T-helper 1 cell treated with Interleukin-12 subunit alpha and Interleukin-12 subunit beta and Interleukin-4 antibody, amounts not matched to agents 30 μg/mL and 1 μg/mL, for 36 hours (primary cell): ENCODE results near the gene MTPN.

ENCODE experiments used
- H3K27ac Mint-ChIP-seq: one replicate; pipeline ENCODE4 v1.8.0; 2021; ENCODE audit warnings: mild to moderate bottlenecking, mixed read lengths
- H3K27me3 Mint-ChIP-seq: one replicate; pipeline ENCODE4 v1.8.0; 2021; ENCODE audit warnings: low read depth, mixed read lengths
- H3K36me3 Mint-ChIP-seq: one replicate; pipeline ENCODE4 v1.8.0; 2021; ENCODE audit warnings: low read depth, mixed read lengths
- H3K4me1 Mint-ChIP-seq: one replicate; pipeline ENCODE4 v1.8.0; 2021; ENCODE audit warnings: low read depth, mixed read lengths
- H3K4me3 Mint-ChIP-seq: one replicate; pipeline ENCODE4 v1.8.0; 2021; ENCODE audit warnings: mild to moderate bottlenecking, moderate library complexity, mixed read lengths
- H3K9me3 Mint-ChIP-seq: one replicate; pipeline ENCODE4 v1.8.0; 2021; ENCODE audit warnings: mixed read lengths

The MTPN gene

DNA sequence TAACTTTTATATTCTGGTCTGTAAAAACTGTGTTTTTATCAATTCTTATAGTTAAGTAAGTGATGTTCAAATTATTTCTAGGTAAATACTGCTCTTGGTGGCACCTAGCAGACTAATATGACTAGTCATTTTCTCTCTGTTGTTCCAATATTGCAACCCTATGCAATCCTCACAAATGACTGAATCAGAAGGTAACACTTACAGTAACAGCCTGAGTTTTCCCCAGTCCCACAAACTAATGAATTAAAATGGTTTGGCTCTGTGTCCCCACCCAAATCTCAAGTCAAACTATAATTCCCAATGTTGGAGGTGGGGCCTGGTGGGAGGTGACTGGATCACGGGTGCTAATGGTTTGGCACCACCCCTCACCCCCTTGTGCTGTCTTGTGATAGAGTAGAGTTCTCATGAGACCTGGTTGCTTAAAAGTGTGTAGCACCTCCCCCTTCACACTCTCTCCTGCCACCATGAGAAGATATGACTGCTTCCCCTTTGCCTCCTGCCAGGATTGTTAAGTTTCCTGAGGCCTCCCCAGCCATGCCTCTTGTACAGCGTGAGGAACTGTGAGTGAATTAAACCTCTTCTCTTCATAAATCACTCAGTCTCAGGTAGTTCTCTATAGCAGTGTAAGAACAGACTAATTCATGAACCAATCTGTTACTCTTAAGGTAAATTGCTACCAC, 43.5 kb downstream of the MTPN start:
- Mint-ChIP-seq H3K4me3 (no peak overlapping the region), H3K4me1 (peaks cover 25% of the 10 kb centered on the region), H3K27ac (peak overlapping the region; percentile 2), H3K27me3 (no peaks in the 10 kb centered on the region), H3K9me3 (no peaks in the 10 kb centered on the region), H3K36me3 (peaks cover 7% of the 10 kb centered on the region)

DNA sequence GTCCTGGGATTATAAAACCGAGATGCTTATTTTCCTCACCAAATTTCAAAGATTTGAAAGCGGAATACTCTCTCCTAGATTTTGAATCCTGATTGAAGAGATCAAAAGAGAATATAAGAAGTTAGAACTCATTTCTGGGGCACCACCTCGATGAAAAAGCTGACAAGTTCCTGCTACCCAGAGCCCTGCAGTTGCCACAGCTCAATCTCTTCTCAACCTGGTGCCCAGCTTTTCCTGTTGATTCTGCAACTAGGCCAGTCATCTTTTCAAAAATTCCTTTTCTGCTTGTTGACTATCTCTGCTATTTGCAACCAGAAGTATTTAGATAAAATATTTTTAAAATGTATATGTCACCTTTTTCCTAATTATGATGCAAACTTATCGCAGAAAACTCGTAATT, 45.0 kb downstream of the MTPN start:
- no peaks in the 10 kb centered on the region for H3K9me3 Mint-ChIP-seq
- no peak overlapping the region for H3K4me3 Mint-ChIP-seq
- peaks cover 15% of the 10 kb centered on the region for H3K36me3 Mint-ChIP-seq
- H3K27me3 Mint-ChIP-seq = no peaks in the 10 kb centered on the region
- H3K27ac Mint-ChIP-seq = no peak overlapping the region
- peaks cover 25% of the 10 kb centered on the region for H3K4me1 Mint-ChIP-seq

DNA sequence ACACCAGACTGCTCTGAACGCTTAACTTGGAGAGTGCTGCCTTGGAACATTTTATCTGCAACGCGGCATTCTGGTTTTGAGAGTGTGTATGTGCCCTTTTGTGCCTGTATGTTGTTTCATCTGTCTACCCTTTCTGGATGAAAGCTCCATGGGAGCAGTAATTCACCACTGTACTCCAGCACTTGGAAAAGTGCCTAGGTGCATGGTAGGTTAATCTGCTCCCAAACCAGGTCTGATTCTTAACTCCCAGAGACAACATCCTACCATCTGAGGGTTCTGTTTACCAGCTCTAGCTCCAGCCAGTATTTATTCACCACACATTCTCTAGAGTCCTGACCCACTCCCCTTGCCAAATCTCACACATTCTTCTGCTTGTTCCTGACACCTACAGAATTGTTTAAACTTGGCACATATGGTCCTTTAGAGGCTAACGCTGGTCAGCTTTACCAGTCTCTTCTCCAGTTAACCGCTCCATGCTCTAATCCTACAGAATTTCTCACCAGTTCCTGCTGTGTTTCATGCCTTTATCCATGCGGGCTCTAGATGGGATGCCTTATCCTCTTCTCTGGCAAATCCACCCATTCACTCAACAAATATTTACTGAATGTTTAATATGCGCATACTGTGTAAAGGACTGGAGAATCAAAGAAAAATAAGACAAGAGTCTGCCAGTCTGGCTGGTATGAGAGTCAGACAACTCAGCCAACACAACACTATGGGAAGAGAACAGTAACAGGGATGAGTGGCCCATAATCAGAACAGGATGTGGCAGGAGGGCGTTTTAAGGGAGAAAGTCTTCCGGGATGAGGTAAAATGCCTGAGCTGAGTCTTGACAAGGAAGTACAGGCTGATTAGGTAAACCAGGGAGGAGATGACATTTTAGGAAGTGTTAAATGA, 46.3 kb downstream of the MTPN start:
- H3K4me3 Mint-ChIP-seq = no peak overlapping the region
- H3K27ac Mint-ChIP-seq = no peak overlapping the region
- H3K36me3 Mint-ChIP-seq = peaks cover 20% of the 10 kb centered on the region
- no peaks in the 10 kb centered on the region for H3K27me3 Mint-ChIP-seq
- H3K9me3 Mint-ChIP-seq = no peaks in the 10 kb centered on the region
- H3K4me1 Mint-ChIP-seq = peaks cover 25% of the 10 kb centered on the region

DNA sequence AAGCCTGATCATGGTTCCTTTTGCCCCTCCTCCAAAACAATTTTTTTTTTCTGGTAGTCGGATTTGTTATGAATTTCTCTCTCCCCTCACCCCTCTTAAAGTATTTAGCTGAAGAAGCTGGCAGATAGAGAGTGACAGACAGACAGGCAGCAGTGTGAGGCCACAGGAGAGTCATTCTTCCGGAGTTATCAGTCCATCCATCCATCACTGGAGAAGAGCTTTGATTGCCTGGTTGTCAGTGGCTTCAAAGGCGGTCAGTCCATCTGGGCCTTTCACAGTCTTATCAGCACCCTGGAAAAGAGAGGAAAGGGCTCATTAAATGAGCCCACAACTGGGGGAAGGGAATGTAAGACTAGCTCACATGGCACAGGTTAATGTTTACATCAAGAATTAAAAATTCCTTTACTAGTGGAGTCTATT, 47.4 kb downstream of the MTPN start:
- H3K27me3 Mint-ChIP-seq = no peaks in the 10 kb centered on the region
- H3K9me3 Mint-ChIP-seq = no peaks in the 10 kb centered on the region
- peaks cover 22% of the 10 kb centered on the region for H3K4me1 Mint-ChIP-seq
- H3K27ac Mint-ChIP-seq = no peak overlapping the region
- H3K4me3 Mint-ChIP-seq = no peak overlapping the region
- H3K36me3 Mint-ChIP-seq = peaks cover 20% of the 10 kb centered on the region

DNA sequence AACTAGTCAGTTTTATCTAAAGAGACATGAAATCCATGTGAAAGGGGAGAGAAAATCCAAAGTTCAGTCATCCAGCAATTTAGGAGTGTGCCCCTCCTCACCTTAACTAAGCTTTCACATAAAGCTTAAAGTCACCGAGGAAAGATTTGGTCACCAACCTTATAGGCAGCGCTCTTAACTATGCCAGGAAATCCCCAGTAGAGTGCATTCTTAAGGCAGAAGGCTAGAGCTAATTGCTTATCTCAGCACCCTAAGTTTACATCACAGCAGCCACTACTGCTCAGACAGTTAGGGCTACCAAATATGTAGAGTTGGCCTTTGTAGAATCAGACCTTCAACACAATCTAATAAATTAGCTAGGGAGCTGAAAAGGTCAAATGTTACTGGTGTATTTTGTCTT, 47.9 kb downstream of the MTPN start:
- Mint-ChIP-seq H3K36me3 (peaks cover 20% of the 10 kb centered on the region), H3K4me1 (peaks cover 21% of the 10 kb centered on the region), H3K27me3 (no peaks in the 10 kb centered on the region), H3K9me3 (no peaks in the 10 kb centered on the region), H3K4me3 (no peak overlapping the region), H3K27ac (no peak overlapping the region)

DNA sequence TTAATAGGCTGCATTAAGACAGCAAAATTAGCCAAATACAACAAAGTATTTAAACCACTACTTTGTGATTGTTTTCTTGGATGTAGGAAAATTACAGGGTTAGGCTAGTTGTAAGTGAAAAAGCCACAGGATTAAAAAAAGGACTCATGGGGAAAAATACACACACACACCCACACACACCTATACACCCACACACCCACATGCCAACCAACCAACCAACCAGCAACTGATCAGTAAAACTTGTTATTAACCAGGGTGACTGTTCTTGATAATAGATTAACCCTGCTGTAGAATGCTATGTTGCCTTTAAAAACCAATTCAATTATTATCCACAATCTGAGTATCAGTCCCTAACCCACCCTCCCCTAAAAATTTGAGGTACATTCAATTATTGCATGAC, 49.0 kb downstream of the MTPN start:
- Mint-ChIP-seq H3K27ac (no peak overlapping the region), H3K9me3 (no peaks in the 10 kb centered on the region), H3K27me3 (no peaks in the 10 kb centered on the region), H3K4me1 (peaks cover 11% of the 10 kb centered on the region), H3K4me3 (no peak overlapping the region), H3K36me3 (peaks cover 20% of the 10 kb centered on the region)

DNA sequence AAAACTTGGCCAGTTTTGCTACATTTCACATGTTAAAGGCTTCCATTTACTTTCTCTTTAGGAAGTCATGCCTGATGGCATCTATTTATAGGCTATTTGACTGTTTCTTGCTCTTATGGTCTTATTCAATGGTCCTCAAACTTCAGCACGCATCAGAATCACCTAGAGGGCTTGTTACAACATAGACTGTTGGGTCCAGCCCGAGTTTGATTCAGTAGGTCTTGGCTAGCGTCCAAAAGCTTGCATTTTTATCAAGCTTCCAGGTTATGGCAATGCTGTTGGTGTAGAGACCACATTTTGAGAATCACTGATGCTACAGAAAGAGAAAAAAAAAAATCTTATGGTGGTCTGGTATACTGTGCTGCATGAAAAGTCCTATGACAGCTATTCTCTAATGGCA, 51.9 kb downstream of the MTPN start:
- Mint-ChIP-seq H3K36me3 (peaks cover 23% of the 10 kb centered on the region), H3K4me1 (peaks cover 6% of the 10 kb centered on the region), H3K9me3 (no peaks in the 10 kb centered on the region)

DNA sequence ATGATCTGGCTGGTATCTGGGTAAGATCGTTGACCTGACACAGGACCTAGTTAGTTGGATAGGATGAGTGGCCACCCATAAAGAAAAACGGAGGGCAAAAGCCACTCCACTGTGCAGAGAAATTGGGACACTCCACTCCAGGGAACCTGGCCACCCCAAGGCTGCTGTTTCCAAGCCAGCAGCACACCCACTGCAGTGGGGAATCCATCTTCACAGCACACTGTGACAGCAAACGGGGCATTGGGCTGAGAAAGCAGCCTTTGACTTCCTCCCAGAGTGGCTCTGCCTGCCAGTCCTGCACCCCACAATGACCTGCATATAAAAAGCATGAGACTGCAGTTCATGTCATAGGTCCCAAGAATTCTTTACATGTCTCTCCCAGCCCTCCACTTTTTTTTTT, 52.9 kb downstream of the MTPN start:
- H3K27me3 Mint-ChIP-seq = no peaks in the 10 kb centered on the region
- H3K4me1 Mint-ChIP-seq = peaks cover 2% of the 10 kb centered on the region
- peaks cover 18% of the 10 kb centered on the region for H3K36me3 Mint-ChIP-seq
- H3K4me3 Mint-ChIP-seq = no peak overlapping the region
- no peaks in the 10 kb centered on the region for H3K9me3 Mint-ChIP-seq
- no peak overlapping the region for H3K27ac Mint-ChIP-seq

More for the DNA sequence above, 51.9 kb downstream of the MTPN start:
- Mint-ChIP-seq H3K4me3 (no peak overlapping the region), H3K27me3 (no peaks in the 10 kb centered on the region), H3K27ac (no peak overlapping the region)

DNA sequence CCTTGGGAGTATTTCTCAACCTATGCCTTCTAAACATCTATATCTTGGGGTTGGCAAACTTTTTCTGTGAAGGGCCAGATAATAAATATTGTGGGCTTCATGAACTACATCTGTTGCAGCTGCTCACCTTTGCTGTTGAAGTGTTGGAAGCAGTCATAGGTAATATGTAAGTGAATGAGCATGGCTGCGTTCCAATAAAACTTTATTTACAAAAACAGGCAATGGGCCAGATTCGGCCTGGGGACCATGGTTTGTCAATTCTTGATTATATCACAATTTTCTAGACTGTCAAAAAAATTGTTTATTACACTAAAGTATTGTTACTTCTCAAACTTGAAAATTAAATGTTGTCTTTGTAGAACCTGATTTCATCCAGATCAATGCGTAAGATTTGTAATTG, 54.9 kb downstream of the MTPN start:
- H3K9me3 Mint-ChIP-seq = no peaks in the 10 kb centered on the region
- H3K27me3 Mint-ChIP-seq = no peaks in the 10 kb centered on the region
- H3K4me3 Mint-ChIP-seq = no peak overlapping the region
- no peaks in the 10 kb centered on the region for H3K4me1 Mint-ChIP-seq
- H3K27ac Mint-ChIP-seq = no peak overlapping the region
- peaks cover 9% of the 10 kb centered on the region for H3K36me3 Mint-ChIP-seq

DNA sequence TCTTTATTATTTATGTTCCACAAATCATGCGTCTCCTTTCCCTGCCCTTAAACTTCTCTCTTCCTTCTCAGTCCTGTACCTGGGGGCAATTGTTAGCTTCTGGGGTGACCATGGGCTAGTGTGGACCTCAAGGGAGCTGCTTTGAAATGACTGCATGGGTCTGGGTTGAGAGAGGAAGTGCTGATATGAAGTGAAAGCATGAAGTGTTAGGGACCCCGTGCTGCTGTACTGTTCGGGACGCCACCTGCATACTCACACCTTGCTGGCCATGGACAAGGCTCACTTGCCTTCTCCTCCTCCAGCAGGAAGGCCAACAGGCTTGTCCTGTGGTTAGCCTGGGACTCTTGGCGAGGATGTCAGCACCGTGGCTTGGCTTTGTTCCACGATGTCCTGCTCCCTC, 56.7 kb downstream of the MTPN start:
- Mint-ChIP-seq H3K9me3 (no peaks in the 10 kb centered on the region), H3K36me3 (peaks cover 3% of the 10 kb centered on the region), H3K4me3 (no peak overlapping the region), H3K27me3 (no peaks in the 10 kb centered on the region), H3K27ac (no peak overlapping the region), H3K4me1 (no peaks in the 10 kb centered on the region)

DNA sequence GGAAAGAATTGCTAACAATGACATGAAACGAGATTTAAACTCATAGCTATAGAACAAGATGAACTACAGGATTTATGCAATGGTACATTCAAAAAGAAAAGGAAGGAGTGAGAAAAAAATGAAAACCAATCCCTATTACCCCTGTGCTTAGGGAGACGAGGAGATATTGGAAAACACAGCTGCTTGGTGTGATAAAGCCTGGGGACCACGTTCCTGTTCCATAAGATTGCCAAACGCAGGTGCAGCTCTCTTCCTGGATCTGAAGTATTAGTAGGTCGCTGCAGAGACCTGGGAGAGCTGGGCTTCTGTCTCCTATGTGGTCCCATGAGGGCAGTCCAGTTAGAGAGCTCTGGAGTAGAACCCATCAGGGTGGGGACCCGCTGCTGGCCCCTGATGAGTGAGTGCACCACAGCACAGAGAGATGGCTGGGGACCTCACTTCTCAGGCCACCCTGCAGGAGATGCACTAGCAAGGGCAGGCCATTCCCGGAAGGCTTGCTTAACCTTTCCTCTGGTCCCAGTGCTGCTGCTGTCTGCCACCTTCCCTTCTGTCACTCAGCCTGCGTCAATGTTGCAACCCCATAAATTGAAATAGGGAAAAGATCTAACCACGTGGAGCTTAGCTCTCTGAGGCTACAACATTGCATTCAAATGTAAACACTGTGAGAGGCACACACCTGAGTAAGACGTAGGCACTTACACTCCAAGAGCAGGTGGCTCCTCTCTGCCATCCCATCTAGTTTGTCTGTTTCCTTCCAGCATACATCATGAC, 57.9 kb downstream of the MTPN start:
- Mint-ChIP-seq H3K4me3 (no peak overlapping the region), H3K4me1 (no peaks in the 10 kb centered on the region)

DNA sequence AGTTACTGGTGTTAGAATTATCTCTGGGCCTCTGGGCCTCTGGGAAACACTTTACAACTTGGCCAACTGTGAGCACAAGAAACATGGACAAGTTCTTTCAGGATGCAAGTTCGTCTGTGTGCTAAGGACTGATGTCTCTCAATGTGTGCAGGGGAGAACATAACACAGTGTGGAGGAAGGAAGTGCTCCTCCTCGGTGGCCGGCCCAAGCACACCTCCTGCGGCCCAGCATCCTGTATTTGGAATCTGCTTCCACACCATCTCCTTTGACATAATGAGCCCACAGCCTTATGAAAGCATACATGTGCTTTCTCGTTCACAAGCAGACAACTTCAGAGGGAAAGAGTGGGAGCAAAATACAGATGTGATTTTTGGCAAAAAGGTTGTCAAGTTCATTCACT, 59.0 kb downstream of the MTPN start:
- Mint-ChIP-seq H3K9me3 (no peaks in the 10 kb centered on the region), H3K4me1 (no peaks in the 10 kb centered on the region), H3K36me3 (peaks cover 3% of the 10 kb centered on the region), H3K27ac (no peak overlapping the region), H3K27me3 (no peaks in the 10 kb centered on the region), H3K4me3 (no peak overlapping the region)

More for the DNA sequence above, 57.9 kb downstream of the MTPN start:
- Mint-ChIP-seq H3K27ac (no peak overlapping the region), H3K36me3 (peaks cover 3% of the 10 kb centered on the region), H3K9me3 (no peaks in the 10 kb centered on the region), H3K27me3 (no peaks in the 10 kb centered on the region)

DNA sequence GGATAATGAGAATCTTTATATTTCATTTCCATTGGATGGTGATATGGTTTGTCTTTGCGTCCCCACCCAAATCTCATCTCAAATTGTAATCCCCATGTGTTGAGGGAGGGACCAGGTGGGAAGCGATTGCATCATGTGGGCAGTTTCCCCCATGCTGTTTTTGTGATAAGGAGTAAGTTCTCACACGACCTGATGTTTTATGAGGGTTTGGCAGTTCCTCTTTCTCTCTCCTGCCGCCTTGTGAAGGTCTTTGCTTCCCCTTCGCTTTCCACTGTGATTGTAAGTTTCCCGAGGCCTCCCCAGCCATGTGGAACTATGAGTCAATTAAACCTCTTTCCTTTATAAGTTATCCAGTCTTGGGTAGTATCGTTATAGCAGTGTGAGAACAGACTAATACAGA, 59.4 kb downstream of the MTPN start:
- H3K4me1 Mint-ChIP-seq = no peaks in the 10 kb centered on the region
- H3K9me3 Mint-ChIP-seq = no peaks in the 10 kb centered on the region
- H3K27ac Mint-ChIP-seq = no peak overlapping the region
- H3K36me3 Mint-ChIP-seq = peaks cover 3% of the 10 kb centered on the region
- H3K27me3 Mint-ChIP-seq = no peaks in the 10 kb centered on the region
- no peak overlapping the region for H3K4me3 Mint-ChIP-seq

DNA sequence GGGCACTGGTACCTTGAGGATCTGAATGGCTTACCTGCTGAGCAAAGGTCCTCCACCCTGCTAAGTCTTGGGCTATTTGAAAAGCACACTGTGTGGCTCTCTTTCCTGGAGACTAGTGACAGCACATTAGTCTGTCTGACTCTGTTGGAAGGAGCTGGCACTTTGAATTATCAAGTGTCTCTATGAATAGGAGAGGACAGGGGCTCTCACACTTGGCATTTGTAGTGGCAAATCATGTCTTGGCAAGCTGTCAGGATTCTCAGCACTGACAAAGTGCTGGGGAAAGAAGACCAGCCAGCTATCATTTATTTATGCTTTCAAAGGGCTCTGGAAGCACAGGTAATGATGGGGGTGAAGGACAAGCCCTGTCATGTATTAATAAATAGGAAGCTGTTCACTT, 62.8 kb downstream of the MTPN start:
- H3K4me3 Mint-ChIP-seq = no peak overlapping the region
- no peaks in the 10 kb centered on the region for H3K4me1 Mint-ChIP-seq
- H3K9me3 Mint-ChIP-seq = no peaks in the 10 kb centered on the region
- peaks cover 3% of the 10 kb centered on the region for H3K27me3 Mint-ChIP-seq
- H3K27ac Mint-ChIP-seq = no peak overlapping the region
- H3K36me3 Mint-ChIP-seq = no peaks in the 10 kb centered on the region
